HG03571 (cell line): ENCODE results near the gene LSM14B.
"Not testable (repeated sequence)": the region's sequence is repeated elsewhere in the genome, so short reads cannot be mapped to it uniquely, and the experiment has no call there.

Source experiments
- ATAC-seq: cut with Tn5 transposase; IDR thresholded peaks from one replicate; pipeline ENCODE4 v1.9.1; 2021; ENCODE audit not compliant: unreplicated experiment

LSM14B gene

GRCh38 chr20:62112368-62112767 lies 9.9 kb upstream of the LSM14B start:
- no peak for ATAC-seq

DNA sequence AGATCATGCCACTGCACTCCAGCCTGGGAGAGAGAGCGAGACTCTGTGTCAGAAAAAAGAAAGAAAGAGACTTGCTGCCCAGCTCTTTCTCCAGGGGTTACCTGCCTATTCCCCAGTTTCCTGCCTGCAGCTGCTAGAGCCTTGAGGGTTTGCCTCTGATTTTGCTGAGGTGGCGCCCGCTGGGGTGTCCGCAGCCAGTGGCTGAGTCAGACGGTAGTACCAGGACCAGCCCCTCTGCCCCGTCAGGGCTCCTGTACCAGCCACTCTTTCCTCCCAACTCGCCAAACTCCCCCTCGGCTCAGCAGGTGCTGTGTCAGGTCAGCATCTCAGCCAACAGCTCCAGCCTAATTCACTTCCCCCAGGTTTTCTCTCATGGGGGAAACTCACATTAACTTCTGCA lies 7.4 kb upstream of the LSM14B start:
- ATAC-seq: no peak

DNA sequence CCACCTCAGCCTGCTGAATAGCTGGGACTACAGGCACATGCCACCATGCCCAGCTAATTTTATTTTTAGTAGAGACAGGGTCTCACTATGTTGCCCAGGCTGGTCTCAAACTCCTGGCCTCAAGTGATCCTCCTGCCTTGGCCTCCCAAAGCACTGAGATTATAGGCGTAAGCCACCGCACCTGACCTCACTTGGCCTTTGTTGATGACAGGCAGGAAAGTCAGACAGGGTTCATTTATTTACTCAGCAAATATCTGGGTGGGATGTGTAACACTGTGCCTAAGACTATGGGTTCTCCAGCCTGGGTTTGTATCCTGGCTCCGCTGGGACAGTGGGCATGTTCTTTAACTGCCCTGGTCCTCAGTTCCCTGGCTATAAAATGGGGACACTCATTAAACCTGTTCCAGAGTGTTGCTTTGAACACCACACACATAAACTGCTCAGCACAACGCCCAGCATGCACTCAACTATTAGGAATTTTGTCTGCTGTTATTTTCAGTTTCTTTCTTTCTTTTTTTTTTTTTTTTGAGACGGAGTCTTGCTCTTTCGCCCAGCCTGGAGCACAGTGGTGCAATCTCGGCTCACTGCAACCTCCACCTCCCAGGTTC lies 6.4 kb upstream of the LSM14B start:
- not testable (repeated sequence) for ATAC-seq

GRCh38 chr20:62116558-62117361 lies 5.5 kb upstream of the LSM14B start:
- ATAC-seq: no peak

DNA sequence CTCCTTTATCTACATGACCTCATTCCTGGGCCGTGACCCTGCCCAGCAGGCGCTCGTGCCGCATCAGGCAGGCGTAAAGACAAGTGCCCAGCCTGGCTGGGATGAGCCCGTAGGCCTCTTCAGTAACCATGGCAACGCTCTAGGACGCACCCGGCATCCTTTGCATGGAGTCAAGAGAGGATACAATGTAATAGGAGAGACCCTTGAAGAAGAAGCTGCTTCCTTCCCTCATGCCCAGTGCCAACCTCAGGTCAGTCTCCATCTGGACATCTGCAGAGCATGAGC lies 5.0 kb upstream of the LSM14B start:
- ATAC-seq: no peak

- ATAC-seq: no peak
Measured at GRCh38 chr20:62117658-62118057, 4.6 kb upstream of the LSM14B start.

GRCh38 chr20:62118113-62119043 lies 3.9 kb upstream of the LSM14B start:
- ATAC-seq: no peak

DNA sequence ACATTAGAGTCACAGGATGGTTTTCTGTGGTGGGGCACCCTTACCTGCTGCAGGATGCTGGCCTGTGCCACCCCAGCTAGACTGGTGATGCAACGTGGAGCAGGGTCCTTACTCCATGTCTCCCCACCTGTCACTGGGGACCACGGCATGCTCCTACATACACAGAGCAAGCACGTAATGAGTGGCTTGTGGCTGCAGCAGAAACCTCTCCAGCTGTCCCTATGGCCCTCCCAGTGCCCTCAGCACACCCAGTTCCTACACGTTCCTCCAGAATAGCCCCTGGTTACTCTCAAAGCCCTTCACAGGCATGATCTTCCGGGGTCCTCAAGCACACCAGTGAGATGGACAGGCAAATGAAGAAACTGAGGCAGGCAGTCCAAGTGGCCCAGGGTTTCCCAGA lies 3.2 kb upstream of the LSM14B start:
- no peak for ATAC-seq

- ATAC-seq: no peak
Measured at GRCh38 chr20:62119591-62120364, 2.5 kb upstream of the LSM14B start.

DNA sequence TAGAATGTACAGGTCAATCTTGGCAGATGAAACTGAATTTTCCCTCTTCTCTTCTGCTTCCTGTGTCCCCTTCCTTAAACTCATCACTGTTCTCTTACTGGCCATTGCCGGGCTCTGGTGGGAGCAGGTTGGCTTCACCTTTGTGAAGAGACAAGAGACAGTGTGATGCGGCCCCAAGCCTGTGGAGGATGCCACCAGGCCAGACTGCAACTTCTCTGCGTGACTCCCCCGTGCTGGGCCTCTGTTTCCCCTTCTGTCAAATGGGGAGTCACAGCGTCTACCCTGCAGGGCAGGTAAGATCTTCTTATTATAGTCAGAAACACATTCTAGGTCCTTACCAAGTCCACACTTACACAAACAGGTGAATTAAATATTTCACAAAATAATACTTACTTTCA lies 1.9 kb upstream of the LSM14B start:
- no peak for ATAC-seq

- ATAC-seq: peak; percentile 15
Measured at GRCh38 chr20:62120990-62121775, 1.1 kb upstream of the LSM14B start.

- peak; percentile 2 for ATAC-seq
Measured at GRCh38 chr20:62122654-62123449, 577 bp downstream of the LSM14B start.

GRCh38 chr20:62123450-62124118 lies 1.3 kb downstream of the LSM14B start:
- no peak for ATAC-seq

GRCh38 chr20:62126141-62126540 lies 3.9 kb downstream of the LSM14B start:
- no peak for ATAC-seq

- ATAC-seq: no peak
Measured at GRCh38 chr20:62127799-62128198, 5.5 kb downstream of the LSM14B start.

DNA sequence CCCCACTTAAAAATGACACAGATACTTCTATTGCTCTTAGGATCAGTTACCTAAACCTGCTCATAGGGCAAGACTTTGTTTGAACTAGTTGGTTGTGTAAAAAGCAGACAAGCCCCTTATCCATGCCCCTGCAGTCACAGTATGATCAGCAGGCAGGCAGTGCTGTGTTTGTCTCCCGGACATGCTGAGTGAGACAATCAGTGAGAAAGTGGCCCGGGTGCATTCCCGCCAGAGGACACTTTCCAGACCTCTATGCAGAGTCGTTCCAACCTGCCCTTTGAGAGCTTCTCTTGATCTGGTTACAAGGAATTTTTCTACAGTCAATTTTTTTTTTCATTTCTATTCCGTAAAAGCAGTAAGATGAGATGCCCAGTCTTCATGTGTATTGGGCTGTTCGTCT lies 6.2 kb downstream of the LSM14B start:
- ATAC-seq: no peak

DNA sequence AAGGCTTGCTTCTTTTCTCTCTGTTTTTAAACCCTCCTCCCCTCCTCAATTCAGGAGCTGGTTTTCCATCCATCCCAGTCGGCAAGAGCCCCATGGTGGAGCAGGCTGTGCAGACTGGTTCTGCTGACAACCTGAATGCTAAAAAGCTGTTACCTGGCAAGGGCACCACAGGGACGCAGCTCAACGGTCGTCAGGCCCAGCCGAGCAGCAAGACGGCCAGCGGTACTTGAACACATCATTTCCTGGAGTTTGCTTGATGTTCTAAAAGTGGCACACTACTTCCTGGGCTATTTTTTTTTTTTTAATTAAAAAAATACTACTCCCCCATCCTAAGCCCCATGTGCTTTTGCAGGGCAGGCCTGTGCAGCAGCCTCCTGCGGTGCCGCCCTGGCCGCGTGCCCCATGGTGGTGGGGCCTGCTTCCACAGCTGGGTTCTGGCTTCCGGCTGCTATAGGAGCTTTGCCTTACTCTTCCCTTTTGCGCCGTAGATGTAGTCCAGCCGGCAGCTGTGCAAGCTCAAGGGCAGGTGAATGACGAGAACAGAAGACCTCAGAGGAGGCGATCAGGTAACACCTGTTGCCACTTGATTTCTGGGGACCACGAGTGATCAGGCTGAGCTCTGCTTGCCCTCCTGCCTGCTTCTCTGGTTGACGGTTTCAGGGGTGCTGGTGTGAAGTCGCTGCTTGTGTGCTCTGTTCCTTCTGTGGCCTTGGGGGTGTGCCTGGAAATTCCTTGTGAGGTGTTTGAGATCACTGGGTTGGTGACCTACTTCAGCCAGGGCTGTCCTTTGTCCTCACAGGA lies 7.7 kb downstream of the LSM14B start:
- no peak for ATAC-seq
